IPS DF 4.7 (cell line): ENCODE measurements around the gene FNDC3A.

Experiments used
- DNase-seq: peaks from one replicate; pipeline ENCODE4 v3.0.0-alpha.2; 2013; ENCODE audit warnings: low spot score; ENCODE audit errors: extremely low read depth

FNDC3A gene

GRCh38 chr13:48975856-48976575, at the start of gene FNDC3A:
Gene FNDC3A (plus strand): TSS chr13:48975912. CDS start chr13:49006191, 30,279 bp downstream.
- no peak for DNase-seq

- no peak for DNase-seq
Measured at GRCh38 chr13:48928757-48929430, 46.8 kb upstream of the FNDC3A start.

GRCh38 chr13:48930918-48931317, 44.8 kb upstream of the FNDC3A start:
- no peak for DNase-seq

- DNase-seq = no peak
Measured at GRCh38 chr13:48938308-48938943, 37.3 kb upstream of the FNDC3A start.

- DNase-seq = no peak
Measured at GRCh38 chr13:48939728-48940127, 36.0 kb upstream of the FNDC3A start.

GRCh38 chr13:48942131-48942530, 33.6 kb upstream of the FNDC3A start:
- no peak for DNase-seq

GRCh38 chr13:48944221-48944620, 31.5 kb upstream of the FNDC3A start:
- no peak for DNase-seq

DNA sequence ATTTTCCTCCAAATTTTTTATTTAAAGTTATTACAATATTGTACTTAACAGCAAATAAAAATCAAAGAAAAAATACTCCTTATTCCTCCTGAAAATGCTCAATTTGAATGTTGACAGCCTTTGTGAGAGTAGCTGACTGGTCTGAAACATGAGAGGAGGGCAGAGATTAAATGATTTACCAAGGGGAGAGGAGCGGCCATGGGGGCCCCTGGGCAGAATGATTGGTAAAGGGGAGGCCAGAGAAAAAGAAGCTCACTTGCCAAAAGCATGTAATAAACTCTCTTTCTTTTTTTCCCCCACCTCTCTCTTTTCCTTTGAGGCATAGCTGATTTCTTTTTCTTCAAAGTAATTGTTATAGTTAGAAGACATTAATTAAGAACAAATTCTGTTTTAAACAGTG, 30.1 kb upstream of the FNDC3A start:
- no peak for DNase-seq

DNA sequence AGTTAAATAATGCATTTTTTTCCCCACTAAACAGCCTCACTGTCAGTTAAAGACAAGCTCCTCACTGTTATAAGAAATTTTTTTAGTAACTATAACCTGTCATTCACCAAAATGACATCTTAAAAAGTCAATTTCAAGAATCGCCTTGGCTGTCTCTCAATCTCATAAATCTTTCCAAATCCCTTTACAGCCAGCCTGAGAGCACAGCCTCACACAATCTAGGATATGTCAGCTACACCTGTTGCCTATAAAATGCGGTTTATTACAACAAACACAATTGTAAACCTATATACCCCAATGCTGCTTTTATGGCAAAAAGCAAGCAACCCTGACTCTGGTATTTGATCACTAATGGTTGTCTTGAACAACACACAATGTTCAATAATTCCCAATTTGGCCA, 29.5 kb upstream of the FNDC3A start:
- DNase-seq = no peak

- no peak for DNase-seq
Measured at GRCh38 chr13:48949566-48950500, 25.9 kb upstream of the FNDC3A start.

GRCh38 chr13:48950501-48950875, 25.2 kb upstream of the FNDC3A start:
- DNase-seq = no peak

DNA sequence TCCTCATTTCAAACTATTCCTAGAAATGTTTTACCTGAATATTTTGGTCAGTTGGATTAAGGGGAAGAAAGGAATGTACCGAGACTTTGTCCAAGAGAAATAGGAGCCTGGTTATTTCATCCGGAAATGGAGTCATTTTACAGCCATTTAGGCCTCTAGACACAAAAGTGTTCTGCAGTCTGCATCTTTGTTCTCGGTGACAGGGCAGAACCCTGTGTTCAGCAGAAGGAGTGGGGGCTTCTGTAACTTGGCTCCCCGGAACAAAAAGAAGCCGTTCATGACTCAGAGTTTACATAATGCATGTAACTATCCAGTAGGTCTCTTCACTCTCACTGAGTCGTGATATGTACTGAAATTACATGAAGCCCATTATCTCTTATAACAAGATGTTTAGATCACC, 21.6 kb upstream of the FNDC3A start:
- DNase-seq = no peak

- DNase-seq = no peak
Measured at GRCh38 chr13:48955536-48955935, 20.2 kb upstream of the FNDC3A start.

DNA sequence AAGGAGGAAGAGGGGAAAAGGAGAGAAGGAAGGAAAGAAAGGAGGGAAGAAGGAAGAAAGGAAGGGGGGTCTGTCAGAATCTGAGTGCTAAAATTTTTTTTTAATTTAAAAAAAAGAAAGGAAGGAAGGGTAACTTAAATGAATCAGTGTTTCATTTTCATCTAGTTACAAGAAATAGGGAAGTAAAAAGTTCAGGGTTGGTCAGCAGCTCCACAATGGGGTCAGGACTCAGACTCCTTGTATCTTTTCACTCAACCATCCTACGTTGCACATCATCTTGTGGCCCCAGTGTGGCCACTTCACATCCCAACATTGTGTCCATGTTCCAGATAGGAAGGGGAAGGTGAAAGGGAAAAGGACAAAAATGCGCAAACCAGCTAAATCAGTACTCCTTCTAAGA, 14.3 kb upstream of the FNDC3A start:
- DNase-seq = no peak

GRCh38 chr13:48962281-48962680, 13.4 kb upstream of the FNDC3A start:
- DNase-seq = no peak

DNA sequence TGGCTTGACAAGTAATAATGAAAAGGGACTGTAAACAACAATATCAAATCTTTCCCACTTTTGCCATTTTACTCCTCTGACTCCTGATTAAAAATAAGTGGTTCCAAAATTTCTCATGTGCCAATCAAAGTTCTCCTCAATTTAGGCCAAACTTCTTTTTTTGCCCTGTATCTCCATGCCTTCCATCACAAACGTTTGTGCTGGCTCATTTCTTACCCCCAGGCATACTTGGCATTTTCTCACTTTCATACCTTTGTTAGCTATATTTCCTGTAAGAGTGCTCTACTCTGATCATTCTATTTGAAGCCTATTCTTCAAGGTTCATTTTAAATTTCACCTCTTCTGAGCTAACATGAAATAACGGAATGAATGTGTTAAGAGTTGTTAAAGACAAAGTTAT, 10.0 kb upstream of the FNDC3A start:
- DNase-seq = no peak

DNA sequence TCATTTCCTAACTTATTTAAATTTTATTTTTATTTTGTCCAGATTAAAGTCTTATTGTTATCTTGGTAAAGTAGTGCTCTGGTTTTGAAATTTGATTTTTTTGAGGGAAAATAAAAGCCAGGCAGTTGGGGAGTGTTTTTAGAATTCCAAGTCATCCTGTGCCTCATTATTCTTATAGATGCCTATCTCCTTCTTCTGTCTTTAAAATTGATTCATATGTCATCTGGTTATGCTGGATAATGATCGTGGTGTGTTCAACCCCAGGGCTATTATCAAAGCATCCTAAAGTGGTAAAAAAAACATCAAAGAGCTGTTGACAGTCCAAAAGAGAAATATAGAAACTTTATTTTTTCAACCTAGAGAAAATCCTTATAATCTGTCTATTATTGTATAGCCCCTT, 6.0 kb upstream of the FNDC3A start:
- no peak for DNase-seq

GRCh38 chr13:48973845-48974431, 1.8 kb upstream of the FNDC3A start:
- no peak for DNase-seq

- DNase-seq = no peak
Measured at GRCh38 chr13:48975101-48975855, 434 bp upstream of the FNDC3A start.

DNA sequence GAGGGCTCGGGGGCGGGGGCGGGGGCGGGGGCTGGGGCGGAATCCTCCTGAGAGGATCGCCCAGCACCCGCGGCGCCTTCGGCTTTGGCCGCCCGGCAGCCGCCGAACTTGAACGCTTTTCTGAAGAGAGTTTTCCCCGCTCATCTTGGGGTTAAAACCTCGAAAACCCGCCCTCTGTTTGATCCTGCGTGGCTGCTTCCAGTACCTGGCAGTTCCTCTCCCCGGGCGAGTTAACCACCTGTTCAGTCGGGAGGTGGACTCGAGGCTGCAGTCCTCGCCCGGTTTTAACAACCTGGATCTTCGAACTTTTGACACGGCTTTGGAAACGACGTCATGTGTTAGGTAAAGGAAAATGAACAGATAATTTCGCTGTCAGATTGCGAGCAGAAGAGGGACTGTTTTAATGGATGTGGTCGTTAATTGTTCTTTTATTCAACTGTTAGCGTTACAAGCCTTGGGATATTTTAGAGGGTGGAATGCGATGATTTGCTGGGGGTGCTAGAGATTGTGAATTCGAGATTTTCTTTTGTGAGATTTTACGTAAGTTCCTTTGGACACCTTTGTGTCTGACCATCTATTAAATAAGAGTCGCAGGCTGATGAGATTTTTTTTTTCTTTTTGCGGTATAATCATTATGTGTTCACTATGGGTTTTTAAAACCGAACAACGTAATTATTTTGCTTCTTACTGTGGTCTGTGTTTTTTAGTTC, 1.0 kb downstream of the FNDC3A start:
- no peak for DNase-seq
